Activated CD8-positive, alpha-beta T cell treated with anti-CD3 and anti-CD28 coated beads for 36 hours (primary cell): ENCODE data around the gene CCT8. TPM values are rescaled to one million over a fixed set of nuclear protein-coding genes. Genes with fewer than 3 reads are reported as not detected.

ENCODE experiments used
- ATAC-seq: fragments of 200-7000 bp; cut with Tn5 transposase; one replicate; pipeline ENCODE4 v1.10.0; 2021; ENCODE audit warnings: mild to moderate bottlenecking, moderate library complexity
- CTCF ChIA-PET: fragments of 350-600 bp; sonication (Branson Sonifier 250); formaldehyde crosslinking; loops from one replicate; lab custom pipeline; 2021; ENCODE audit warnings: antibody characterized with exemption; lab: Charles Lee
- POLR2A ChIA-PET: fragments of 350-600 bp; sonication (Branson Sonifier 250); formaldehyde crosslinking; loops from one replicate; lab custom pipeline; 2021; ENCODE audit warnings: antibody characterized with exemption; lab: Charles Lee
- DNase-seq: peaks from one replicate; pipeline ENCODE4 v3.0.0-alpha.2; 2020
- H3K27ac Mint-ChIP-seq: one replicate; pipeline ENCODE4 v1.8.0; 2021; ENCODE audit warnings: mild to moderate bottlenecking, mixed read lengths
- H3K27me3 Mint-ChIP-seq: one replicate; pipeline ENCODE4 v1.8.0; 2021; ENCODE audit warnings: mixed read lengths
- H3K36me3 Mint-ChIP-seq: one replicate; pipeline ENCODE4 v1.8.0; 2021; ENCODE audit warnings: low read depth, mixed read lengths
- H3K4me1 Mint-ChIP-seq: one replicate; pipeline ENCODE4 v1.8.0; 2021; ENCODE audit warnings: low read depth, mixed read lengths
- H3K4me3 Mint-ChIP-seq: one replicate; pipeline ENCODE4 v1.8.0; 2021; ENCODE audit warnings: mild to moderate bottlenecking, moderate library complexity, mixed read lengths
- H3K9me3 Mint-ChIP-seq: one replicate; pipeline ENCODE4 v1.8.0; 2021; ENCODE audit warnings: mixed read lengths
- intact Hi-C: fragments of 100-400 bp; cut with micrococcal nuclease; formaldehyde crosslinking; loops from one replicate; pipeline ENCODE4 v1.10.0; 2022
- total RNA-seq, 2 experiments: library from RNA; stranded (reverse); gene quantifications; one replicate each; pipeline ENCODE4 v1.2.3, GENCODE V29; 2021
- TF ChIP-seq, protein P1 (sequence below): fragments of 200-600 bp; IDR thresholded peaks from one replicate; pipeline ENCODE4 v1.8.0; 2022; ENCODE audit warnings: antibody characterized with exemption, mild to moderate bottlenecking

Gene CCT8
- total RNA-seq, 2 experiments from 2014 or later: 474 to 489 TPM

DNA sequence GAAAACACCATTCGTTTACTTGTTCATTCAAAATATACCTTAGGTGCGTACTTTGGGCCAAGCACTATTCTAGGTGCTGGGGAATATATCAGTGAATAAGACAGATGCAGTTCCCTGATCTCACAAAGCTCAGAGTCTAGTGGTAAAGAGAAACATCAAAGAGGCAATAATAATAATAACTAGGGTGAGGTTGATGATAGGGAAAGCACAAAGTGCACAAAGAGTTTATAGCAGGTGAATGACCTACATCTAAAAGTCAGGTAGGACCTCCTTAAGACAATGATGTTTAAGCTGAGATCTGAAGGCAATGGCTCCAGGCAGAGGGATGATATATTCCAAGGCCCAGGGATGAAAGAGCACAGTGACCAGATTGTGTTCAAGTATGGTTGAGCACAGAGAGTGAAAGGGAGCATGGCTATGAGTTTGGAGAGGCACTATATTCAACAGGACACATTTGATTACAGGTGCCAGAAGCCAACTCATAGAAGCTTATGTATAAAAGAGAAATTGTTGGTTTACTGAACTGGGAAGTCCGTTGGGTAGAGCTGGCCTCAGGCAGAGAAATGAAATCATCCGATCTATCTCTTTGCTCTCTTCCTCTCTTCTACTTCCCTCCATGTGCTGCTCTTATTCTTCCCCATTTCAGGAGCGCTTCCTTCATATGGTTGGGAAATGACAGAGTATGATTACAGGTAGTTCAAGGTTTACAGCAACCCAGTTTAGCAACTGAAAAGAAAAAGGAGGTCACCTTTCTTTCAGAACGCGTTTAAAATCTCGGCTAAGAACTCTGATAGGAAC, 23.0 kb upstream of the CCT8 start:
- no peaks in the 10 kb centered on the region for H3K4me1 Mint-ChIP-seq
- H3K27ac Mint-ChIP-seq: no peak overlapping the region
- TF ChIP-seq, protein P1, sequence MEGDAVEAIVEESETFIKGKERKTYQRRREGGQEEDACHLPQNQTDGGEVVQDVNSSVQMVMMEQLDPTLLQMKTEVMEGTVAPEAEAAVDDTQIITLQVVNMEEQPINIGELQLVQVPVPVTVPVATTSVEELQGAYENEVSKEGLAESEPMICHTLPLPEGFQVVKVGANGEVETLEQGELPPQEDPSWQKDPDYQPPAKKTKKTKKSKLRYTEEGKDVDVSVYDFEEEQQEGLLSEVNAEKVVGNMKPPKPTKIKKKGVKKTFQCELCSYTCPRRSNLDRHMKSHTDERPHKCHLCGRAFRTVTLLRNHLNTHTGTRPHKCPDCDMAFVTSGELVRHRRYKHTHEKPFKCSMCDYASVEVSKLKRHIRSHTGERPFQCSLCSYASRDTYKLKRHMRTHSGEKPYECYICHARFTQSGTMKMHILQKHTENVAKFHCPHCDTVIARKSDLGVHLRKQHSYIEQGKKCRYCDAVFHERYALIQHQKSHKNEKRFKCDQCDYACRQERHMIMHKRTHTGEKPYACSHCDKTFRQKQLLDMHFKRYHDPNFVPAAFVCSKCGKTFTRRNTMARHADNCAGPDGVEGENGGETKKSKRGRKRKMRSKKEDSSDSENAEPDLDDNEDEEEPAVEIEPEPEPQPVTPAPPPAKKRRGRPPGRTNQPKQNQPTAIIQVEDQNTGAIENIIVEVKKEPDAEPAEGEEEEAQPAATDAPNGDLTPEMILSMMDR: no peak
- peaks cover 2% of the 10 kb centered on the region for H3K36me3 Mint-ChIP-seq
- H3K9me3 Mint-ChIP-seq: no peaks in the 10 kb centered on the region
- H3K27me3 Mint-ChIP-seq: no peaks in the 10 kb centered on the region
- no peak for ATAC-seq
- ChIA-PET POLR2A (no interaction called here), CTCF (interaction anchor here (1.4 to 1.6 kb wide), 3 partner anchors 9 to 275 kb away, joined by 5 to 7 read pairs (median 5); no protein-coding TSS in a partner anchor)
- intact Hi-C loops: no loop called here
- no peak overlapping the region for H3K4me3 Mint-ChIP-seq
- no peak for DNase-seq

DNA sequence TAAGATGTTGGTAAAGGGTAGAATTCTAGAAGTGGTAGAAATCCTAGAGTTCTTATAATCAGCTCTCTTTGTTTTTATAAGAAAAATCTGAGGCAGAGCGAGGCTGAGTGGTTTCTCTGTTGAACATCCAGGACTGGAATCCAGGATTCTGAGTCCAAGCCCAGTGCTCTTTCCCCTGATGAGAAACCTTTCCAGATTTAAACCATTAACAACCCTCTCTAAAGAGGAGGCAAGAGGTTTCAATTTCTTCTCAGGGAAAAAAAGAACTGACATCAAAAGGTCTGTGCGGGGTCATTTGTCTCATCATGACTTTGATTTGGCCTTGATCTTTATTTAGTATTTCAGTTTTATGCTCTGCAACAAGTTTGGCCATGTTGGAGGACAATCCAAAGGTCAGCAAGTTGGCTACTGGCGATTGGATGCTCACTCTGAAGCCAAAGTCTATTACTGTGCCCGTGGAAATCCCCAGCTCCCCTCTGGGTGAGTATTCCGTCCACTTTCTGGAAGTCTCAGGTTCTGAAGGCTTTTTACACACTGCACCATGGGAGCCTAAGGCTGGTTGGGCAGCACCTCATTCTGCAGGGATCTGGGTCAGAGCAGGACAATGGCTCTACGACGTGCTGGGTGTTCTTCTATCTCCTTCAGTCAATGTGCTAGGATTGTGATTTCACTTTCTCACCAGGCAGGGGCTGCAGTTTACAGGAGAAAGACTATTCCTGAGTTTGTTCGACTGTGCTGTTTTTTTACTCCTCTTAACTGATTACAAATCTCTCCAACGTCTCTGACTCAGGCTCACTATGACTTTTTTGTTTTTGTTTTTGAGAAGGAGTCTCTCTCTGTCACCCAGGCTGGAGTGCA, 18.9 kb upstream of the CCT8 start:
- CTCF ChIA-PET: interaction anchor here (1.3 to 2.1 kb wide), 3 partner anchors 256 to 757 kb away, joined by 3 to 10 read pairs (median 4); no protein-coding TSS in a partner anchor
- POLR2A ChIA-PET: no interaction called here
- Mint-ChIP-seq H3K4me3 (no peak overlapping the region), H3K27me3 (no peaks in the 10 kb centered on the region), H3K9me3 (no peaks in the 10 kb centered on the region), H3K27ac (no peak overlapping the region), H3K4me1 (peaks cover 2% of the 10 kb centered on the region), H3K36me3 (no peaks in the 10 kb centered on the region)
- TF ChIP-seq, protein P1: no peak
- no peak for DNase-seq
- intact Hi-C loops: loop anchor here (5.0 kb wide), 2 partner anchors 210 to 280 kb away; no protein-coding TSS in a partner anchor
- no peak for ATAC-seq

DNA sequence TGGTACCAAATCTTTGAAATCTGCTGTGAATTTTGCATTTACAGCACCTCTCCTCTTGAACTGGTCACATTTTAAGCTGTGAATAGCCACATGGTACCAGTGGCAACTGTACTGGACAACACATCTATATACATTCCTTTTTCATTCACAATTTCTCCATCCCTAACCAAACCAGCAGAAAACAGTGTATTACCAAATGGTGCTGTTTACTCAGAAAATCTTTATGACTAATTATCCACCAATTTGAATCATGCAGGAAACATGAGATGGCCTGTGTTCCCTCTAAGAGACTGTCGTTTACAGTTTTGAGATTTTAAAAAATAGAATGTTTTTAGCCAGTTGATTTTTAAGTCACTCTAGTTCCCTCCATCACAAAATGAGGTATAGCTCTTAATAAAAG, 17.6 kb upstream of the CCT8 start:
- peaks cover 2% of the 10 kb centered on the region for H3K4me1 Mint-ChIP-seq
- no peak overlapping the region for H3K27ac Mint-ChIP-seq
- ChIA-PET POLR2A (interaction anchor here (0.8 kb wide), 1 partner anchor 12 kb away, joined by 3 read pairs; no protein-coding TSS in a partner anchor), CTCF (interaction anchor here (0.9 to 1.5 kb wide), 3 partner anchors 11 to 758 kb away, joined by 3 to 4 read pairs (median 3); no protein-coding TSS in a partner anchor)
- H3K9me3 Mint-ChIP-seq: no peaks in the 10 kb centered on the region
- no peaks in the 10 kb centered on the region for H3K27me3 Mint-ChIP-seq
- intact Hi-C loops: loop anchor here (5.0 kb wide), 2 partner anchors 211 to 281 kb away; no protein-coding TSS in a partner anchor
- TF ChIP-seq, protein P1: no peak
- no peak for DNase-seq
- no peaks in the 10 kb centered on the region for H3K36me3 Mint-ChIP-seq
- no peak for ATAC-seq
- no peak overlapping the region for H3K4me3 Mint-ChIP-seq

DNA sequence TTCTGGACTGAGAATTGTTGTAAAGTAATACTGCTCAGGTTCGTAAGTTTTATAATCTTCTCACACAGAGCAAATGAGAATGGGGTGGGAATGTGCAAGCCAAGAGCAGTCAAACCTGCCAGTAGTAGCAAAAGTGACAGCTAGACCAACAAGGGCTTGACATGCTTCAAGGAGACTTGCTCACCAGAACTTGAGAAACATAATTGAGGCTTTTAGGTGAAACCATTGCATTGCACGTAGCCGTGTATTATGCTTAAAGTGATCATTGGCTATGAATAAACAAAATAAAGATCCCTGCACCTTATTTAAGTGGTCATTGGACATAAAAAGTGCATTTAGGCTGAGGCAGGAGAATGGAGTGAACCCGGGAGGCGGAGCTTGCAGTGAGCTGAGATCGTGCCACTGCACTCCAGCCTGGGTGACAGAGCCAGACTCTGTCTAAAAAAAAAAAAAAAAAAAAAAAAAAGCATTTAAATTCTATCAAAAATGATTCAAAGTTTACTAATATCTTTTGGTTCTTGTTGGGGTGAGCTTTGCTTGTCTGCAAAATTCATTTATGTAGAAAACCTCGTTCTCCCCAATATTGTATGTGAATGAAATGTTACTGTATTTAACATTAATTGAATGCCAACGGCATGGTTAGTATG, 11.8 kb upstream of the CCT8 start:
- no peak overlapping the region for H3K27ac Mint-ChIP-seq
- ChIA-PET POLR2A (no interaction called here), CTCF (interaction anchor here (1.0 to 5.1 kb wide), 2 partner anchors 10 to 286 kb away, joined by 3 to 30 read pairs; no protein-coding TSS in a partner anchor)
- DNase-seq (no peak), ATAC-seq (no peak)
- no peak overlapping the region for H3K4me3 Mint-ChIP-seq
- peaks cover 10% of the 10 kb centered on the region for H3K4me1 Mint-ChIP-seq
- TF ChIP-seq, protein P1: no peak
- H3K27me3 Mint-ChIP-seq: no peaks in the 10 kb centered on the region
- intact Hi-C loops: no loop called here
- no peaks in the 10 kb centered on the region for H3K9me3 Mint-ChIP-seq
- peaks cover 2% of the 10 kb centered on the region for H3K36me3 Mint-ChIP-seq
